Endothelial cell of umbilical vein (primary cell): Measurements from ENCODE around the gene LOXL4. TPM values are rescaled to one million over a fixed set of nuclear protein-coding genes. Genes with fewer than 3 reads are reported as not detected.

Experiments
- BruUV-seq: library from RNA; stranded (reverse); fragments of 400-500 nt; replicated peaks from 2 replicates; lab custom pipeline; 2021; lab: Mats Ljungman, UMichigan
- CTCF ChIA-PET: fragments of 300-600, 350-600 bp; sonication (Branson Sonifier 250); formaldehyde crosslinking; loops from one replicate; lab custom pipeline; 2021; ENCODE audit warnings: antibody characterized with exemption, inconsistent platforms; lab: Charles Lee
- POLR2A ChIA-PET: fragments of 300-600, 350-600 bp; sonication (Branson Sonifier 250); formaldehyde crosslinking; loops from one replicate; lab custom pipeline; 2021; ENCODE audit warnings: antibody characterized with exemption, inconsistent platforms; lab: Charles Lee
- DNase-seq: peaks from one replicate; pipeline ENCODE4 v3.0.0-alpha.2; 2011; ENCODE audit warnings: low read depth, low spot score
- FAIRE-seq: peaks from 2 replicates; lab custom pipeline; 2011; peaks lifted over from hg19 to GRCh38; lab: Jason Lieb, UNC
- H2AFZ ChIP-seq: 2 replicates; pipeline ENCODE4 v1.6.0; 2012; ENCODE audit warnings: low read depth, low read length, control low read depth, inconsistent platforms
- H3K27ac ChIP-seq: 2 replicates; pipeline ENCODE4 v1.5.1; 2011; ENCODE audit warnings: low read depth, mild to moderate bottlenecking, control low read depth, low read length, moderate library complexity; ENCODE audit not compliant: insufficient read depth
- H3K27me3 ChIP-seq, 2 experiments: 2 replicates each; pipeline versions ENCODE4 v1.6.0 to v1.6.1; 2011; ENCODE audit warnings: low read length in 2 of 2, mixed read lengths in 1 of 2; ENCODE audit not compliant: control insufficient read depth in 2 of 2, insufficient read depth in 2 of 2
- H3K36me3 ChIP-seq, 2 experiments: 2 replicates in 1 of 2; 3 replicates in 1 of 2; pipeline ENCODE4 v1.5.1; 2011; ENCODE audit warnings: low read length in 2 of 2, mild to moderate bottlenecking in 1 of 2, moderate library complexity in 1 of 2; ENCODE audit not compliant: control insufficient read depth in 2 of 2, insufficient read depth in 2 of 2; ENCODE audit errors: extremely low read depth in 1 of 2
- H3K4me1 ChIP-seq: 3 replicates; pipeline ENCODE4 v1.5.1; 2011; ENCODE audit warnings: mild to moderate bottlenecking, low read length; ENCODE audit not compliant: control insufficient read depth, insufficient read depth; ENCODE audit errors: extremely low read depth
- H3K4me2 ChIP-seq: 2 replicates; pipeline ENCODE4 v1.6.1; 2011; ENCODE audit warnings: low read length, control low read depth, mixed read lengths; ENCODE audit not compliant: insufficient read depth
- H3K4me3 ChIP-seq, 3 experiments: fragments of 200-600 bp in 1 of 3; sonication (generic), shearing (Covaris generic) in 1 of 3; replicated peaks in 1 of 3; 2 replicates each; pipeline ENCODE4 v1.5.1; 2011 to 2016; ENCODE audit warnings: control low read depth in 3 of 3, low read length in 3 of 3, mild to moderate bottlenecking in 2 of 3, inconsistent platforms in 1 of 3, low read depth in 1 of 3, moderate library complexity in 1 of 3; ENCODE audit not compliant: insufficient read depth in 1 of 3
- H3K79me2 ChIP-seq: 2 replicates; pipeline ENCODE4 v1.6.0; 2012; ENCODE audit warnings: low read length, inconsistent platforms; ENCODE audit not compliant: control insufficient read depth, insufficient read depth
- H3K9ac ChIP-seq: replicated peaks from 2 replicates; pipeline ENCODE3; 2011; ENCODE audit warnings: low read length, control low read depth; ENCODE audit not compliant: insufficient read depth; ENCODE audit errors: extremely low read depth
- H3K9me1 ChIP-seq: replicated peaks from 3 replicates; pipeline ENCODE4 v1.6.0; 2011; ENCODE audit warnings: mild to moderate bottlenecking, low read length; ENCODE audit not compliant: control insufficient read depth, insufficient read depth; ENCODE audit errors: extremely low read depth
- H3K9me3 ChIP-seq: replicated peaks from 2 replicates; pipeline ENCODE4 v1.5.1; 2012; ENCODE audit warnings: low read length, inconsistent platforms; ENCODE audit not compliant: control insufficient read depth, insufficient read depth
- H4K20me1 ChIP-seq: replicated peaks from 2 replicates; pipeline ENCODE3; 2011; ENCODE audit warnings: mild to moderate bottlenecking, low read length; ENCODE audit not compliant: control insufficient read depth, insufficient read depth; ENCODE audit errors: extremely low read depth
- EZH2 ChIP-seq: IDR thresholded peaks from 2 replicates; pipeline ENCODE4 v1.6.1; 2012; ENCODE audit warnings: borderline replicate concordance, low read depth, mild to moderate bottlenecking, moderate library complexity, low read length, inconsistent platforms; ENCODE audit not compliant: severe bottlenecking
- GATA2 ChIP-seq: IDR thresholded peaks from 2 replicates; pipeline ENCODE4 v1.7.0; 2011; ENCODE audit warnings: low read depth, mild to moderate bottlenecking, moderate library complexity, mixed read lengths, low read length; ENCODE audit not compliant: insufficient read length, insufficient read depth
- JUN ChIP-seq: IDR thresholded peaks from 2 replicates; pipeline ENCODE4 v1.6.1; 2011; ENCODE audit warnings: borderline replicate concordance, low read depth; ENCODE audit not compliant: insufficient read length, insufficient read depth
- MYC ChIP-seq: IDR thresholded peaks from one replicate; pipeline ENCODE4 v1.6.1; 2011; ENCODE audit warnings: mild to moderate bottlenecking, low read depth, low read length
- POLR2AphosphoS5 ChIP-seq: IDR thresholded peaks from 2 replicates; pipeline ENCODE4 v1.6.1; 2012; ENCODE audit warnings: low read depth, mild to moderate bottlenecking, control low read depth, low read length, moderate library complexity; ENCODE audit not compliant: insufficient read depth
- dilution Hi-C: fragments of 300-500 bp; cut with MboI; formaldehyde crosslinking; loops from one replicate; pipeline ENCODE4 v1.15.0; 2019; ENCODE audit warnings: low sequenced_read_pairs; ENCODE audit not compliant: extremely low pct_ligation_motif_present
- intact Hi-C: fragments of 100-400 bp; cut with micrococcal nuclease; formaldehyde crosslinking; loops from one replicate; pipeline ENCODE4 v1.10.0; 2022
- polyA plus RNA-seq, 4 experiments: library from polyadenylated mRNA; depleted of rRNA in 3 of 4; stranded (reverse) in 3 of 4; unstranded in 1 of 4; fragments of >200 nt; gene quantifications; 2 replicates each; pipeline versions ENCODE4 v1.2.1 to v1.2.3, GENCODE V29; 2011 to 2012; ENCODE audit warnings: missing spikeins in 1 of 4
- total RNA-seq: library from RNA; stranded (reverse); gene quantifications from 2 replicates; pipeline ENCODE4 v1.2.3, GENCODE V29; 2021
- TF ChIP-seq, protein P1 (sequence below), 2 donors: IDR thresholded peaks; 1 replicate in 1 of 2; 2 replicates in 1 of 2; pipeline ENCODE4 v1.5.1; 2011; ENCODE audit warnings: low read length in 2 of 2, mild to moderate bottlenecking in 2 of 2, moderate library complexity in 2 of 2, control low read depth in 1 of 2, inconsistent platforms in 1 of 2, low read depth in 1 of 2; ENCODE audit not compliant: insufficient read depth in 1 of 2; ENCODE audit errors: extremely low read depth in 1 of 2

Gene LOXL4
- total and polyA plus RNA-seq, 2 donors (not counting 3 experiments of a cell fraction or from before 2014, with no cell fraction given): 1.4 to 1.9 TPM

DNA sequence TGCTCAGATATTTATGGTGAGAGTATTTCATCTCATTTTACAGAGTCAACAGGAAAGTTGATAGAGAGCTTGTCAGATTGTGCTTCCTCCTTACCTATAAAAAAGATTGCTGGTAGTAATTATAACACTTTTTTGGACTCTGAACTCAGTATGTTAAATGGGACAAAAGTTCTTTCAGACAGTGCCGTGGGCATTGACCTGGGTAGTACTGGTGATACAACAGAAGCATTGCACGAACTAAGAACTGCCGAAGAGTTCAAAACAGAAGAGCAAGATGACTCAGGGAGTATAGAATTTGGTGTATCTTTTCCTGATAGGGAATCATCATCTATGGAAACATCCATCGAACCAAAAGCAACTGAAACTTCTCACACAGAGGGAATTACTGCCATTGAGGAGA is 58.6 kb downstream of the LOXL4 start:
- TF ChIP-seq EZH2 (no peak), JUN (no peak), MYC (no peak), POLR2AphosphoS5 (no peak), GATA2 (no peak)
- TF ChIP-seq, protein P1, sequence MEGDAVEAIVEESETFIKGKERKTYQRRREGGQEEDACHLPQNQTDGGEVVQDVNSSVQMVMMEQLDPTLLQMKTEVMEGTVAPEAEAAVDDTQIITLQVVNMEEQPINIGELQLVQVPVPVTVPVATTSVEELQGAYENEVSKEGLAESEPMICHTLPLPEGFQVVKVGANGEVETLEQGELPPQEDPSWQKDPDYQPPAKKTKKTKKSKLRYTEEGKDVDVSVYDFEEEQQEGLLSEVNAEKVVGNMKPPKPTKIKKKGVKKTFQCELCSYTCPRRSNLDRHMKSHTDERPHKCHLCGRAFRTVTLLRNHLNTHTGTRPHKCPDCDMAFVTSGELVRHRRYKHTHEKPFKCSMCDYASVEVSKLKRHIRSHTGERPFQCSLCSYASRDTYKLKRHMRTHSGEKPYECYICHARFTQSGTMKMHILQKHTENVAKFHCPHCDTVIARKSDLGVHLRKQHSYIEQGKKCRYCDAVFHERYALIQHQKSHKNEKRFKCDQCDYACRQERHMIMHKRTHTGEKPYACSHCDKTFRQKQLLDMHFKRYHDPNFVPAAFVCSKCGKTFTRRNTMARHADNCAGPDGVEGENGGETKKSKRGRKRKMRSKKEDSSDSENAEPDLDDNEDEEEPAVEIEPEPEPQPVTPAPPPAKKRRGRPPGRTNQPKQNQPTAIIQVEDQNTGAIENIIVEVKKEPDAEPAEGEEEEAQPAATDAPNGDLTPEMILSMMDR (IDR thresholded peaks at IDR 0.05; ENCODE audit: extremely low read depth in 1 of 2, insufficient read depth in 1 of 2, low read depth in 1 of 2, low read length in 2 of 2): no peak
- BruUV-seq: no TSS peak
- Histone ChIP-seq H3K9me3 (no peaks in the 10 kb centered on the region), H3K9ac (no peak overlapping the region), H3K9me1 (no peaks in the 10 kb centered on the region), H3K4me3 (no peak overlapping the region), H4K20me1 (peaks cover 3% of the 10 kb centered on the region), H3K4me1 (no peaks in the 10 kb centered on the region), H3K79me2 (peaks cover 2% of the 10 kb centered on the region), H3K36me3 (peaks cover 0 to 2% of the 10 kb centered on the region in 2 experiments), H3K27ac (no peak overlapping the region), H3K27me3 (no peaks in the 10 kb centered on the region), H3K4me2 (no peak overlapping the region), H2AFZ (no peak overlapping the region)
- POLR2A ChIA-PET: no interaction called here
- CTCF ChIA-PET: interaction anchor here (1.8 kb wide), 1 partner anchor 39 kb away, joined by 6 read pairs; no protein-coding TSS in a partner anchor
- intact Hi-C loops (no loop called here), dilution Hi-C loops (no loop called here)
- no peak for DNase-seq
- FAIRE-seq: no peak
